Epithelial cell of alveolus of lung (primary cell): ENCODE results near the gene OR6B2. TPM values are rescaled to one million over a fixed set of nuclear protein-coding genes. Genes with fewer than 3 reads are reported as not detected.

ENCODE experiments used
- total RNA-seq: library from RNA; depleted of rRNA; stranded (reverse); fragments of >200 nt; gene quantifications from 2 replicates; pipeline ENCODE4 v1.2.1, GENCODE V29; 2015

Gene OR6B2
- total RNA-seq = not detected in 2 replicates

DNA sequence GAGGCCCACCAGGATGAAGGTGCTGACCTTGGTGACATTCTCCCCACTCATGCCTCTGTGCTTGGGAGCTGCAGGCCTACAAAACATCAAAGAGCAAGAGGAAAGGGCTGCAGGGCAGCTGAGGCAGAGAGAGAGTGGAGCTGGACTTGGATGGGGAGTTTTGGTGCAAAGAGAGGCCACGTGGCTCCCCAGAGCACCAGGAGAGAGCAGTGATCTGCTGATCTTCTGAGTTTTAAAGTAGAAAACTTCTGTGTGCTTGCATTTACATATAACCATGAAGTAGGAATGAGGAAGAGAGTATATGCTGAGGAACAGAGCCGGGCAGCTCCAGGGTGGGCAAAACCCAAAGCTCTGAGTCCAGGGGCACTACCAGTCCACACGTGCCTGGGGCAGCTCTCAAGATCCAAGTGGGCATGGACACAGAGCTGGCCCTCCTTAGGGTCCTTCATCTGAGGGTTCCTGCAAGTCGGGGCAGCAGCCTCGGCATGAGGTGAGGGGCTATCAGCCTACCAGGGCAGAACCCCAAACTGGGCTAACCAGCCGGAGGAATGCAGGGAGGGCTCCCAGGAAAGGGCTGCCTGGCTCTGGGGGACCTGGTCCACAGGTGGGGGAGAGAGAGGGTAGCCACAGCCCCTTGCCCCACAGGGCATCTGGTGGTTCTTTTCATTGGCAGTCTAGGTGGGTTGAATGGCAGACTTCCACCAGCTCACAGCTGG lies at the start of gene OR6B2:
OR6B2 (minus strand) TSS at position 51 of the 716 bp plus-strand sequence; CDS start at position 51, 0 bp downstream.

DNA sequence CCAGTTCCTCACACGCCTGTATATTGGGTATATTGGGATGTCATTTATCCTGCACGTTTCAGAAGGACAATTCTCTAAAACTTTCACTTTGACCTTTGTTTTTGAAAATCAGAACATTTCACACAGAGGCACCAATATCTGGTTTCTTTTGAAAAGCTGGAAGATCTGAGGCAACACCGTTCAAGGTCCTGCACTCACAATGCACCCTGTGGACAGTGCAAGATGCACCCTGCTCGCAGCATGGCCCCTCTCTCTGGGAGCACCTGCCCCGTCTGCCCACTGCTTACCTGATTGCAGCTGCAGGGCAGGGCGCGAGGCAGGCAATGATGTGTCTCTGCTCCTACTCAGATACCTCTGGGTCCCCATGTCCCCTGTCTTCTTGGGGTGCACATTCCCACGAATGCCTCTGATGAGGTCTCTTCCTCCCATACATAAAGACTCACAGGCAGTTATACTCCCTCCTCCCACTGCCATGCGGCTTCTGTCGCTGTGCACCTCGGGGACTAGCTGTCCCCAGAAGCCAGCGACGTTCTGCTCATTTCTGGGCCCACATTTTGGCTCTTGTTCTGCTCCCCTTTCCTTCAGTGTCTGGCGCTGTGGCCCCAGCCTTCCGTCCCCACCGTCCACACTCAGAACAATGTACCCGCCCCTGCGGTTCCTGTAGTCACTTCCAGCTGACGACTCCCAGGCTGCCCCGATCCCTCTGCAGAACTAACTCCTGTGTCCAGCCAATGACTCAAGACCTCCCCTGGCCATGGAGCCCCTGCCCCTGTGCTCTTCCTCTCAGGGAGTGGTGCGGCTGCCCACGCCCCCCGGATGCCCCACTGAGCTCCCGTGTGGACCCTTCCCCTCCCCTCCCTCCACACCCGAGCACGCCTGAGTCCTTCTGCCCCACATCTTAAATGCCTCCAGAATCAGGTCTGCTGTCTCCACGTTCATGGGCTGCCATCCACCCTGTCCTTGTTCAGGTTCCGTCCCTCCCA lies 23.2 kb upstream of the OR6B2 start, which contains the start of gene OR6B3:
OR6B3 (minus strand) TSS at position 349 of the 983 bp plus-strand sequence.

Other genes starting within 250 kb of the OR6B2 start
- 116 and 184 TPM in 2 replicates for gene NDUFA10, start 5.1 kb downstream of the OR6B2 start, total RNA-seq
- not detected in 2 replicates for gene OR6B3, start 23.1 kb upstream of the OR6B2 start, total RNA-seq
- gene COPS9, start 105.9 kb upstream of the OR6B2 start, total RNA-seq = 176 and 282 TPM in 2 replicates
- gene OTOS, start 110.2 kb upstream of the OR6B2 start, total RNA-seq = not detected in 2 replicates